ENCODE measurements around the gene NDFIP2.

The NDFIP2 gene, protein sequence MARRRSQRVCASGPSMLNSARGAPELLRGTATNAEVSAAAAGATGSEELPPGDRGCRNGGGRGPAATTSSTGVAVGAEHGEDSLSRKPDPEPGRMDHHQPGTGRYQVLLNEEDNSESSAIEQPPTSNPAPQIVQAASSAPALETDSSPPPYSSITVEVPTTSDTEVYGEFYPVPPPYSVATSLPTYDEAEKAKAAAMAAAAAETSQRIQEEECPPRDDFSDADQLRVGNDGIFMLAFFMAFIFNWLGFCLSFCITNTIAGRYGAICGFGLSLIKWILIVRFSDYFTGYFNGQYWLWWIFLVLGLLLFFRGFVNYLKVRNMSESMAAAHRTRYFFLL

DNA sequence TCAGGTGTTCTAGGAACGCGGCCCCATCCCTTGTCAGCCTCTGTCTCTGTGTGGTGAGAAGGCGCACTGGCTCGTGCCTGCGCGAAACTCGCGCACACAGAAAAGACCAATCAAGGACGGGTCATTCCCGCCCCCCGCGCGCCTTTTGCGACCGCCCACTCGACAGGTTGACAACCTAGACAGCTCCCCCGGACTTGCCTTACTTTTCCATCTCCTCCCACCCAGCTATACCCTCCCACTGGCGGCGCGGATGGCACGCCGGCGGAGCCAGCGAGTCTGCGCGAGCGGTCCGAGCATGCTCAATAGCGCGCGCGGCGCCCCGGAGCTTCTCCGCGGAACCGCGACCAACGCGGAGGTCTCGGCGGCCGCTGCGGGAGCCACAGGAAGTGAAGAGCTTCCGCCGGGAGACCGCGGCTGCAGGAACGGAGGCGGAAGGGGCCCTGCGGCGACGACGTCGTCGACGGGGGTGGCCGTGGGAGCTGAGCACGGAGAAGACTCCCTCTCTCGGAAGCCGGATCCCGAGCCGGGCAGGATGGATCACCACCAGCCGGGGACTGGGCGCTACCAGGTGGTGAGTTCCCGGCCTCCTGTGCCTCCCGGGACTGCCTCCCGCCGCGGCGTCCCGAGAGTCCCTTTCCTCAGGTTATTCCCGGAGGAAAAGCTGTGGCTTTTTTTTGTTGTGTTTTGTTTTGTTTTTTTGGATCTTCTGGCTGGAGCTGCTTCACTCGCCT, at the start of gene NDFIP2:
Gene NDFIP2, plus strand, starts transcription at position 202 of the 731 bp plus-strand sequence. Its CDS starts 49 bp downstream, at position 251.
- peak; percentile 93 for DNase-seq

DNA sequence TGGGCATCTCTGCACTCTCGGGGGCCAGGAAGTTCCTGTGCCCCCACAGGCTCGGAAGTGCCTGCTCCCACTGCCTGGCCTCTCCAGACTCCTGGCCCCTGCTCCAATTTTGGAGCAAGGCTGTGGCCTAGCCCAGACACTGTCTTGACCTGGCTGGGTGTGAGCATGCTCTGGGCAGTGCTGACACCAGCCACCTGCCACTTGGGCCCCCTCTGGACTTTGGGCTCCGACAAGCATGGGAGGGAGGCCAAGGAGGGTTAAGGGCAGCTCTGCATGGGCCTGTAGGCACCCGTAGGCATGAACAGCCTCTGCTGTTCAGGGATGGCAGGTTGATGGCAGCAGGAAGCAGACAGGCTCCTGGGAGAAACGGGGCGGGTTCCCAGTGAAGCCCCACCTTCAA, 48.9 kb upstream of the NDFIP2 start:
- DNase-seq = no peak

DNA sequence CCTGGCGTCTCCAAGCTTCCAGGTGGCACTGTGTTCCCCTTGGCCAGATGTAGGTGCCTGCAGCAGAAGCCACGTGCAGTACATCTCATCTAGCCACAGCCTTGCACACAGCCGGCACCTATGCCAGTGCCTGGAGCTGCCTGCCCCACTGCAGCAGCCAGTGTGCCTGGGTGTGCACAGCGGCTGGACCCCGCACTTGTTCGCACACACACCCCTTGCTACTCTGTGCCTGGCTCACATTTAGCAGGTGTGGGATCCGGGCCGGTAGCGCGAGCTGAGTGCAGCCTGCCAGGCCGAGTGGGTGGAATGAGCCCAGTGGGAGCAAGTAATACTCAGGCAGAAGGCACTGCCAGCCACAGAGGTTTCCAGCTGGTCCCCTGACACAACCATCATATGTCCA, 48.0 kb upstream of the NDFIP2 start:
- no peak for DNase-seq

DNA sequence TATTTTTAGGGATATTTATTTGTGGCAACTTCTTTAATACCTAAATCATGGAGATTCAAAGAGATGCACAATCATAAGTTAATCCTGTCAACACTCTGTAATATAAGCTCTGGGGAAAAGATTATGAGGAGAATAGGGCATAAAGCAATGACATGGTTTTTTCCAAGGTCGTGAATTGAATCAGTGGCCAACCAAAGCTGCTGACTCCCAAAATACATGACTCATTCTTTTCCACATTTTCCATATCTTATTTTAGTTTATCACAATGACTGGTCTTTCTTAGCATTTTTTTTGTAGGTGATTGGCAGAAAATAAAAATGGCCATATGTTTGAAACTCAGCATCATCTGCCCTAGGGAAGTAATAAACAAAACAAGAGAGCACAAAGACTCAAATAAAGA, 46.4 kb upstream of the NDFIP2 start:
- DNase-seq = no peak

DNA sequence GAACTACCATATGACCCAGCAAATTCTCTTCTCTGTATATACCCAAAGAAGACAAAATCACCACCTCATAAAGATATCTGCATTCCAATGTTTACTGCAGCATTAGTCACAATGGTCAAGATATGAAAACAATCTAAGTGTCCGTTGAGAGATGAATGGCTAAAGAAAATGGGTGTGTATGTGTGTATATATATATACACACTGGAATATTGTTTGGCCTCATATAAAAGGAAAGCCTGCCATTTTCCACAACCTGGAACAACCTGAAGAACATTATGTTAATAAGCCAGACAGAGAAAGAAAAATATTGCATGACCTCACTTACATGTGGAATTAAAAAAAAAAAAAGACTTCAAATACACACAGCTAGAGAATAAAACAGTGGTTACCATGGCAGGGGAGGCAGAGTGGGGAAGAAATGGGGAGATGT, 45.4 kb upstream of the NDFIP2 start:
- DNase-seq = no peak

DNA sequence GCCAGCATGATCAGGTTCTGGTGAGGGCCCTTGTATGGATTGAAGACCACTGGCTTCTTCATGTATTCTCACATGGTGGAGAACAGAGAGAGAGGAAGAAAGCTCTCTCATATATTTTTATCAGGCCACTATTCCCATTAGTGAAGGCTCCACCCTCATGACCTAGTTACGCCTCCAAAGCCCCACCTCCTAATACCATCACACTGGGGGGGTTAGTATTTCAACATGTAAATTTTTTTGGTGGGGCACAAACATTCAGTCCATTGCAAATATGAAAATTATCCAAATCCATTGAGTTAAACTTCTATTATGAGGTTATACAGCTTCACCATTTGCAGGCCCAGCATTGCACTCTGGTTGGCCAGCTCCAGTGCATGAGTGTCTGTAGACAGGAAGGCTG, 41.7 kb upstream of the NDFIP2 start:
- no peak for DNase-seq

DNA sequence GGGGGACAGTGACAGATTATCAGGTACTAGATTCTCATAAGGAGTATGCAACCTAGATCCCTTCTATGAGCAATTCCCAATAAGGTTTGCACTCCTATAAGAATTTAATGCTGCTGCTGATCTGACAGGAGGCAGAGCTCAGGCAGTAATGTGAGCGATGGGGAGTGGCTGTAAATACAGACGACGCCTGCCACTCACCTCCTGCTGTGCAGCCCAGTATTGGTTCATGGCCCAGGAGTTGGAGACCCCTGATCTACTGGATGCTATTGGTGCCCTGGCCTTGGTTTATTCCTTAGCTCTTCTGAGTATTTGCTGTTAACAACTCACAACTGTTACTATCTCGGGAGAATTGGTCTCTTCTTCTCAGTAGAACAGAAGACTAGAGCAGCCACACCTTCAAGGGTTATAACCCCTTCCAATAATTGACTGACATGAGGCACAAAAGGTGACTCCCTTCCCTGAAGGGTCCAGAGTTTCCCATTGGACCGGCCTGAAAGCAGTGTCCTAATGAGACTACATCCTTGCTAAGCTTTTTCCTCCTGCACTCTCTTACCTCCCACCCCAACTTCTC, 39.9 kb upstream of the NDFIP2 start:
- DNase-seq = no peak

DNA sequence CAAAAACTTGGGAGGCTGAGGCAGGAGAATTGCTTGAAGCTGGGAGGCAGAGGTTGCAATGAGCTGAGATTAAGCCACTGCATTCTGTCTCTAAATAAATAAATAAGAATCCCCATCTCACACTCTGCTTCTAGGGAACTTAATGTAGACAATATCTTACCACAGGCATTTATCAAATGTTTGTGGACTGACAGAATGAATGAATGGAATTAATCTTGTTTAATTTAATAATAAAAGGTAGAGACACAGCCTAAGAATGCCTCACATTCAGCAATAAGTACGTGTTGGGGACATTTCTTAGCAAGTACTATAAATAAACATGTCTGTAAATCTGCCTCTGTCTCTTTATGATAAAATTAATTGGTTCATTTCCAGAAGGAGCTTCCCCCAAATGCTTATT, 38.7 kb upstream of the NDFIP2 start:
- no peak for DNase-seq

DNA sequence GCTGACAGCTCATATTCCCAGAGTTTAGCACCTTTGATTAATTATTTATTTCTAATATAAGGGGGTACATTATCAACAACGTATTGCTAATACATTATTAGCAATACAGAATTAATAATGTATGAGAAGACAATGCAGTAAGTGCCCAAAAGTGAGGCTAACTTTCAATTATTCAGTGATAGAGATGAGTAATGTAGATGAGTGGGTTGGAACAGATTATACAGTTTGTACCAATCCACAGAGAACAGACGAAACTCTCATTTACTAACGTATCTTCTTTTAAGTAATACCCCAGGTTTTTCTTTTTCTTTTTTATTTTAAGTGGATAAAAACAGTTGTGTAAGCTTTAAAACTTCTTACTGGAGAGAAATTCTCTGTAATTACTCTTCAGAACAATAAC, 38.2 kb upstream of the NDFIP2 start:
- no peak for DNase-seq

DNA sequence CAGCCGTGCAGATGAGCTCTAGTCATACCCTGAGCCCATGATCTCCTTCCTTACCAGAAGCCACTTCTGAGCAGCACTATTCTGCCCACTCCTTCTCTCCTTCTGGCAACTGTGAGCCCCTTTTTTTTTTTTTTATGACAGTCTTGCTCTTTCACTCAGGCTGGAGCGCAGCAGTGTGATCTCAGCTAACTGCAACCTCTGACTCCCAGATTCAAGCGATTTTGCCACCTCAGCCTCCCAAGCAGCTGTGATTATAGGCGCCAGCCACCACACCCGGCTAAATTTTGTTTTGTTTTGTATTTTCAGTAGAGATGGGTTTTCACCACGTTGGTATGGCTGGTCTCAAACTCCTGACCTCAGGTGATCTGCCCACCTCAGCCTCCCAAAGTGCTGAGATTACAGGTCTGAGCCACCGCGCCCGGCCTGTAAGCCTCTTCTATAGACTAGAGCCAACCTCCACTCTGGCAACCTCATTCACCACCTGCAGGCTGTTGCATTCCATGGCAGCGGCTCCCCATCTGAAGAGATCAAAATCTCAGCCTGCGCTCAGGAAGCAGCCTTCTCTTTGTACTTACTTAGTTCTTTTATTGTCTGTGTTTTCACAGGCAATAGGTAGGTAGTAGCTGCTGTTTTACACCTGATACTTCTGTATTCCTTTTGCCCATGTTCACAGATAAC, 34.8 kb upstream of the NDFIP2 start:
- no peak for DNase-seq

DNA sequence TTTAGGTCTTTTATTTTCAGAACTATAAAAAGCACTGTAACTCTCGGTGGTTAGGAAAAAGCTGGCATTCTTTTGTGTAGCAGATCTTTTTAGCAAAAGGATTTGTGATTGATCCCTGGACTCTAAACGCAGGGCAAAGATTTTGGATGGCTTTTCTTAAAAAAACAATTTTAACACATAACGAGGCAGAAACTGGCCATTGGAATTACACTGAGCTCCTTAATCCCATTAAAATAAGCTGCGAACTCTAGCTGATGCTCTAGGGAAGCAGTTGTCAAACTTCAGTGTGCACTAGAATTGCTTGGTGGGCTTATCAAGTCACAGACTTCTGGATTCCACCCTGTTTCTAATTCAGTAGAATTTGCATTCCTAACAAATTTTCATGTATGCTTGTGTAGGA, 33.8 kb upstream of the NDFIP2 start:
- DNase-seq = no peak

DNA sequence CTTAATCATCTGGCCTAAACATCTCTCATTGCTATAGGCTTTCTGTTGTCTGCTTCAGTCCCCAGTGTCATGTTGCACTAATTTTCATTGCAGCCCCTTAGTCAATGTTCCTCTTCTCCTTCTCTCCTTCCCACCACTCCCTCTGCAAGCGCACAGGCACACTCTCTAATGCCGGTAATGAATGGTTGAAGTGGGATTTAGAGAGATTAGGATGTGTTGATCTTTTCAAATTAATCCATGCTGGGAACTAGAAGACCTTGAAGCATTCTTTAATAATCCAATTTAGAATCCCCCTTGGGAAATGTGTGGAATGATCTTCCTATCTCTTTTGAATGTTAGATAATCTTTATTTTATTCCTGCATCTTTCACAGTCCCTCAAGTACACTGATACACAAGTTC, 33.2 kb upstream of the NDFIP2 start:
- DNase-seq = no peak

DNA sequence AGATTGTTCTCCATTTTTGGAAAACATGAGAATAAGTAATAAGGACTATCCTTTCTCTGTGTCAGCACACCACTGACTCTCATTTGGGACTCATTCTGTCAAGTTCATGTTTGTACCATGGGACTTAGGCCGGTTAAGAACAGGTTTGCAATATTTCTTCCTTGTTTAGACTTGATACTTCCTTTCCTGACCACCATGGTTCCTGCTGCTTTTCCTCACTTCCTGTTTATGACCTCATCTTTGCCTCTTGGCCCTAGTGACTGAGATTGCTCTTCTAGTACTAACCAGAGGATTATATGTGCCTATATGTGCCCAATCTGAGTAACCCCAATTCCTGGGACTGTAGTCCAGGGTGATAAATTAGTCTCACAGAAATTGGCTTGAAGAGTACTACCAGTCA, 32.5 kb upstream of the NDFIP2 start:
- DNase-seq = no peak

DNA sequence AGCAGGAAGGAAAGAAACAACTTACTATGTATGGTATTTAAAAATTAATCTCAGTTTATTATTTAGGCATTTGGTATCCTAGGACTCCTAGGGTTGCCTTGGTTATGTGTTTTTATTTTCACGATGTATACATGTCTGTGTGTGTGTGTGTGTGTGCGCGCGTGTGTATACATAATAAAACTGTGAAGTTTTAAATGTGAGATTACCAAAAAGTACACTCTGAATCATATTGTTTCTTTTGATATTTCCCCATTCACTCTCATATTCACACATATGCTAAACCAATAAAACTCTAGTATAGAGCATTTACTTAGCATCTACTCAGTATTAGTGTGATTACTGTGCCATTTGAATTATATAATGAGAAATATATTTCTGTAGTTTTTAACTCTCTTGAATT, 30.8 kb upstream of the NDFIP2 start:
- no peak for DNase-seq

DNA sequence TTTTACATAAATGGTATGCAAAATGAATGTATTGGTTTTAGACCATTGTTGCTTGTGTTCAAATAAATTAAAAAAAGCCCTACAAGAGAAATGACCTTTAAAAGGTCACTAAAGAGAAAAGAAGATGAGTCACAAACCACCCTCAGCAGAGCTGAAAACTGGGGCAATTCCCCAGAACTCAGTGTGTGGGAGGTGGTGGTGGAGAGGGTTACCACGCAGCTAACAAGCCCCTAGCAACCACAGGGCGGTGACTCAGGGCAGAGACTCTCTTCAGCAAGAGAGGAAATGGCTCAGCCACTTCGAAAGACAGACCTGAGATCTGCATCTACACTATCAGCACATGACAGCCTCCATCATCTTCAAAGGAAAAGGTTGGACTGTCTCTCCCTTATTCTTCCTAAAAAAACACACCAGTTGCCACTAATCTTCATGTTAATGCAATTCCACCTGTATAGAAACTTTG, 29.4 kb upstream of the NDFIP2 start:
- no peak for DNase-seq

DNA sequence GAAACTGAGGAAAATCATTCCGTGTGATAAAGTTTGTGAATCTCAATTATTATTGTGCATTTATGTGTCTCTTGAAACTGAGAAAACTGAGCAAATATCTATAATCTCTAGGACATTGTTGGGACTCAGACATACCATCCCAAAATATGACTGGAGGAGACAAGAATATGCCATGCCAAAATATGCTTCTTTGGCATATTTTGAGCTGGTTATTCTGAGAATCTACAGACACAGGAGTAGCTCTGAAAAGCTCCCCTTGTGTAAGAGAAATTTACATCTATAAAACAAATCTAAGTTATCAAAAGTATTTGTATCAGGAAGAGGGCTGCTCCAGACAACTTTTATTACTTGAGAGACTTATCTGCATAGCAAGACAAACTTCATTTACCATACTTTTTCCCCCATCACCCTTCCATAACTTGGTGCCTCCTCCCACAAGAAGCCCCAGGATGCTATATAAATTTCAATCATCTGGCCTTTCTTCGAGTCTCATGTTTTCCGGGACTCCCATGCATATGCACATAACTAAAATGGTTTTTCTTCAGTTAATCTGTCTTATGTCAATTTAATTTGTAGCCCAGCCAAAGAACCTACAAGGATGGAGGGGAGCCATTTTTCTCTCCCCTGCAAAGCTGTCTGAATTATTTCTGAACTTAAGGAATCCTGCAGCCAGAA, 28.6 kb upstream of the NDFIP2 start:
- DNase-seq = no peak

DNA sequence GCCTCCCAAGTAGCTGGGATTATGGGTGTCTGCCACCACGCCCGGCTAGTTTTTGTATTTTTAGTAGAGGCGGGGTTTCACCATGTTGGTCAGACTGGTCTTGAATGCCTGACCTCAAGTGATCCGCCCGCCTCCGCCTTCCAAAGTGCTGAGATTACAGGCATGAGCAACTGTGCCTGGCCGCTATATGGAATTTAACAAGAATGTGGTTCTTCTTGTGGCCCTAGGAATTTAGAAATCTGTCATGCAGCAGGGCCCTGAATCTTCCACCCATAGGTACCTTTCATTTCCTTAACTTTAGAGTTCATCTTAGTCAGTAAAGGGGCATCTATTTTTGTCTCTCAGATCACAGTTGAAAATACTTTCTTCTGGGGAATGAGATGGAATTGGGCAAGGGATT, 25.6 kb upstream of the NDFIP2 start:
- no peak for DNase-seq

DNA sequence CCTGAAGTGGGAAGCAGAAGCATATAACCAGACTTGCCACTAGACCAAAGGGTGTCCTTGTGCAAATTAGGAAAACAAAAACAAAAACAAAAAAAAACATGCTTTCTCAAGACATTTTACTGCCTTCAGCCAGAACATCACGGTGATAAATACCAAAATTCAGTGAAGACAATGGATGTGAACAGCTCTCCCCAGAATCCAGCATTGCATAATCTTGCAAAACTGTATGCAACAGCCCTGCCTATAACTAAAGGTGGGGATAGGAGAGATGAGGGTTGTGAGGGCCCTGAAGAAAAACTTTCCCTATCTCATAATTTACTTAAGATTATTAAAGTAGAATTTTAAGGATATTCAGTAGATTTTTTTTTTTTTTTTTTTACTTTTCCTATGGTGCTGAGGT, 24.9 kb upstream of the NDFIP2 start:
- DNase-seq = no peak

DNA sequence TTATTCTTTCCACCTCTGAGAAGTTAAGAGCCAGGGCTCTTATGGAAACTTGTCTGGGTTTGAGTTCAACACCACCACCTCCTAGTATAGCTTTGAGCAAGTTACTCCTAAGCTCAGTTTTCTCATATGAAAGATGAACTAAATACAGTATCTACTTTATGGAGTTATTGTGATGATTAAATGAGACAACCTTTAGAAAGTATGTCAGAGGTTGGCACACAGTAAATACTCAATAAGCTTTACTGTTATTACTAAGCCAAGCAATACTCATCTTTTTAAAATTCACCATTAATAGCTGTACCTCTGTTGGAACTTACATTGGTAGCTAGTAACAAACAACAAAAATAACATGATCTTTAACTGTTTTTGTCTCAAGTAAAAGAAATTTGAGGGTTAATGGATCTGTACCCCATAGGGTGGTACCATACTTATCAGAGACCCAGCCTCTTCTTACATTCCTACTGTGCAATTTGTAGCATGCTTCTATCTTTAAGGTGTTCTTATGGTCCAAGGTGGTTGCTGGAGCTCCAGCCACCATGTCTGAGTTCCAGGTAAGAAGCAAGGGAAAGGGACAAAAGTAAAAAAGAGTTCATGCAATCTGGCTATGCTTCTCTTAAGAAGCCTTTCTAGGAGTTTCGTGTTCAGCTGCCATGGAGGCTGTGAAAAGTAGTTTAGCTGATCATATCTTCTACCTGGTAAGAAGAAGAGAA, 24.1 kb upstream of the NDFIP2 start:
- DNase-seq = no peak

DNA sequence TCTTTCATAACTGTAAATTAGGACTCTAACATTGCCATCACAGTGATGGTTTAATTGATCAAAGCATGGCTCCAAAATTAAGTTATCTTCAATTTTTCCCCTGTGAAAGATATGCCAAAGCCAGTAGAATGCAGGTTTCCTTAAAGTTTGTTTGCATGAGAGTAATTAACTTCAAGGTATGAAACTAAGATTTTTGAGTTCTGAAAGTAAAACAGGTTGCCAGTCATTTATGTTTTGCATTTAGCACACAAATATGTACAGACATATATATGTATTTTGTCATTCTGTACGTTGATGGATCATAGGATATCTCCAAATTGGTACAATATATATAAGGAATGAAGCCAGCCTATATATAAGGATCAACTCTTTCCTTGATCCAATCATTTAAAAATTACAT, 23.6 kb upstream of the NDFIP2 start:
- DNase-seq = no peak

DNA sequence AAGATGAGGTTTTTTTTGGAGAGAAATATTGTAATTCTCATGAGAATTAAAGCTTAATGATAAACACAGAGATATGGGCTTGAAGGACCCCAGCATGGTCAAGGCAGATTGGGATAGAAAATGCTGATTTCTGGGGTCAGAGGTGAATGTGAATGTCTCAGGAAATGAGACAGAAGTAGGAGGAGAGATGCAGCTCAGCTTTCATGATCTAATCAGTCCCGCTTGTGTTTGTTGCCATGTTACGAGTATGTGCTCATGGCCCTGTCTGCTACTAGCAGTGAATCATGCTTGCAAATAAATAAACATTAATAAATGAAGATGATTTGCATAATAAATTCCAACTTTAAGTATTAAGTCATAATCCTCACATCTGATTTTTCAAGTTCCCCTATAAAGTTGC, 23.0 kb upstream of the NDFIP2 start:
- DNase-seq = no peak

DNA sequence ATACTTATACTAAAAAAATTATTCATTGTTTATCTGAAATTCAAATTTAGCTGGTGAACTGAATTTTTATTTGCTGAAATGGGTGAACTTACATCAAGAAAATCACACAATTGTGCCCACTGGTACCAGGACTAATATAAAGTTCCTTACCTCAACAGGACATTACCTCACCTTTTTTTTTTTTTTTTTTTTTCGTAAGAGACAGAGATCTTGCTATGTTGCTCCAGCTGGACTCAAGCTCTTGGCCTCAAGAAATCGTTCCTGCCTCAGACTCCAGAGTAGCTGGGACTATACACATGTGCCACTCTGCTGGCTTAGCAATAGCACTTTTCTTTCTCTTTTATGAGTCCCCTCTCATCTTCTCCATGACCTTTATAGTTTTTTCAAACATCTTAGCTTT, 22.5 kb upstream of the NDFIP2 start:
- DNase-seq = no peak

Data from retina (tissue), 1 donor.